ENCODE results near the gene PBLD.

PBLD gene

DNA sequence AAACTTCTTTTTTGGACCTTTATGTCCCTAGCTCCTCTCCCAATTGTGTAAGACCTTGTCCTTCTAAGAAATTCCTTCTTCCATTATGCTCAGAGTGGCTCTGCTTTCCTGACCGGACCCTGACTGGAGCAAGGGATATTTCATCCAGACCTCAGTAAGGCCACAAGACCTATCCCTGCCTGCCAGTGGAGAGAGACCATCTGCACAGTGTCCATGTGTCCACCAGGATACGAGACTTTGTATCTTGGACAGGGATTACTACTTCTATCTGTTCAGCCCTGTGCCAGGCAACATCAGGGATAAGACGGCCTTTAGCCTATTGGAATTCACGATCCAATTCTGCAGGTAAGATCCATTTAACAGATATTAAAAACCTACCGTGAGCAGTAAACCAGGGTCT lies 93.7 kb downstream of the PBLD start:
- Histone ChIP-seq H3K23ac (ENCODE audit: low read length) (no peak overlapping the region), H3K4me2 (ENCODE audit: low read length) (no peak overlapping the region), H3K4me1 (ENCODE audit: control insufficient read depth, low read depth, low read length) (no peaks in the 10 kb centered on the region), H3K4me3 (ENCODE audit: low read length) (no peak overlapping the region), H3K18ac (ENCODE audit: low read length) (no peak overlapping the region), H2BK5ac (ENCODE audit: low read length) (no peak overlapping the region), H3K9ac (ENCODE audit: low read length) (no peak overlapping the region), H3K36me3 (ENCODE audit: control insufficient read depth, insufficient read depth, low read length) (no peaks in the 10 kb centered on the region), H3K79me1 (ENCODE audit: low read length) (no peaks in the 10 kb centered on the region), H3K4ac (ENCODE audit: low read depth, low read length) (no peak overlapping the region), H3K27me3 (ENCODE audit: insufficient read depth, low read length, poor library complexity) (no peaks in the 10 kb centered on the region), H2AK5ac (ENCODE audit: low read length) (no peak overlapping the region), H3K79me2 (ENCODE audit: control insufficient read depth, insufficient read depth, low read length) (no peaks in the 10 kb centered on the region), H2BK15ac (replicated peaks; ENCODE audit: low read depth) (no peak overlapping the region), H3K27ac (ENCODE audit: low read depth, low read length) (no peak overlapping the region), H4K8ac (ENCODE audit: low read depth, low read length) (no peak overlapping the region), H4K5ac (ENCODE audit: low read length) (no peak overlapping the region), H3K56ac (ENCODE audit: low read length) (no peak overlapping the region), H2BK120ac (ENCODE audit: low read depth, low read length) (no peak overlapping the region)
- no peak for DNase-seq
- WGBS (ENCODE audit: extremely low coverage, insufficient coverage, low lambda C conversion rate): no CpG with 5 or more reads among the region's 5 CpGs

DNA sequence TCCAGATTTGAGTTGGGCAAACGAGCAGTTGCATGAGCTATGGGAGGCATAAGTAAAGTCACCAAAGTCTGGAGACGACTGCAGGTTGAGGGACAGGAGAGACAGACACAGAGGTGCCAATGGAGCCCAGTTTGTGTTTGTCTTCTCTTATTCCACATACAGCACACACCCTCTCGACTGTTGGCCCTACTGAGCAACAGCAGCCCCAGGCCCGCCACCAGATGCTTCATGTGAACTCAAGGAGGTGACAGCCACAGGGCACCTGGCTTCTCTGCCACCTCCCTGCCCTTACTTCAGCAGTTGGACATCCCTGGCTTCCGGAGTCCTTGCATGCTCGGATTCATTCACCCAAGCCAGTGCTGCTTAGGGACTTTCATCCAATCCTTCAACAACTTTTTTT lies 94.4 kb downstream of the PBLD start:
- Histone ChIP-seq H4K5ac (ENCODE audit: low read length) (no peak overlapping the region), H3K4me3 (ENCODE audit: low read length) (no peak overlapping the region), H3K27ac (ENCODE audit: low read depth, low read length) (no peak overlapping the region), H3K18ac (ENCODE audit: low read length) (no peak overlapping the region), H3K79me2 (ENCODE audit: control insufficient read depth, insufficient read depth, low read length) (no peaks in the 10 kb centered on the region), H3K36me3 (ENCODE audit: control insufficient read depth, insufficient read depth, low read length) (no peaks in the 10 kb centered on the region), H2AK5ac (ENCODE audit: low read length) (no peak overlapping the region), H2BK15ac (replicated peaks; ENCODE audit: low read depth) (no peak overlapping the region), H3K9ac (ENCODE audit: low read length) (no peak overlapping the region), H3K27me3 (ENCODE audit: insufficient read depth, low read length, poor library complexity) (no peaks in the 10 kb centered on the region), H3K4ac (ENCODE audit: low read depth, low read length) (no peak overlapping the region), H3K4me1 (ENCODE audit: control insufficient read depth, low read depth, low read length) (no peaks in the 10 kb centered on the region), H3K79me1 (ENCODE audit: low read length) (no peaks in the 10 kb centered on the region), H3K4me2 (ENCODE audit: low read length) (no peak overlapping the region), H3K23ac (ENCODE audit: low read length) (no peak overlapping the region), H3K56ac (ENCODE audit: low read length) (no peak overlapping the region), H2BK120ac (ENCODE audit: low read depth, low read length) (no peak overlapping the region), H2BK5ac (ENCODE audit: low read length) (no peak overlapping the region), H4K8ac (ENCODE audit: low read depth, low read length) (no peak overlapping the region)
- DNase-seq: no peak
- WGBS (ENCODE audit: extremely low coverage, insufficient coverage, low lambda C conversion rate): no CpG with 5 or more reads among the region's 6 CpGs

DNA sequence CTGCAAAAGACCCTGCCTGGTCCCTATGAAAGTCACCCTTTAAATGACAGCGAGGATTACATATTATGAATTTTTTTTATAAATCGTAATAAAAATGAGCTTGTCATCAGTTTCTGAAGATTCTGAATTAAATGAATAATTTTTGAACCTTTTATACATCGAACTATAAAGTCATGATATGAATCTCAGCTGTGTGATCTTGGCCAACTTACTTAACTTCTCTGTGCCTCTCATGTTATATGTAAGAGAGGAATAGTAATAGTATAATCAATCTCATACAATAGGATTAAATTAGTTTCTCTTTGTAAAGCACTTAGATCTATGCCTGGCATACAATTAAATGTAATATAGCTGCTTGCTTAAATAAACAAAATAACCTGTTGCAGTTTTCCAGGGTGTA lies 95.6 kb downstream of the PBLD start:
- Histone ChIP-seq H3K4me2 (ENCODE audit: low read length) (no peak overlapping the region), H4K5ac (ENCODE audit: low read length) (no peak overlapping the region), H2BK15ac (replicated peaks; ENCODE audit: low read depth) (no peak overlapping the region), H2BK120ac (ENCODE audit: low read depth, low read length) (no peak overlapping the region), H3K9ac (ENCODE audit: low read length) (no peak overlapping the region), H3K27me3 (ENCODE audit: insufficient read depth, low read length, poor library complexity) (peaks cover 2% of the 10 kb centered on the region), H2AK5ac (ENCODE audit: low read length) (no peak overlapping the region), H3K27ac (ENCODE audit: low read depth, low read length) (no peak overlapping the region), H3K36me3 (ENCODE audit: control insufficient read depth, insufficient read depth, low read length) (no peaks in the 10 kb centered on the region), H3K79me1 (ENCODE audit: low read length) (no peaks in the 10 kb centered on the region), H3K4ac (ENCODE audit: low read depth, low read length) (no peak overlapping the region), H4K8ac (ENCODE audit: low read depth, low read length) (no peak overlapping the region), H3K4me3 (ENCODE audit: low read length) (no peak overlapping the region), H3K18ac (ENCODE audit: low read length) (no peak overlapping the region), H3K56ac (ENCODE audit: low read length) (no peak overlapping the region), H3K79me2 (ENCODE audit: control insufficient read depth, insufficient read depth, low read length) (no peaks in the 10 kb centered on the region), H2BK5ac (ENCODE audit: low read length) (no peak overlapping the region), H3K4me1 (ENCODE audit: control insufficient read depth, low read depth, low read length) (no peaks in the 10 kb centered on the region), H3K23ac (ENCODE audit: low read length) (no peak overlapping the region)
- DNase-seq: no peak
- 100% methylated on average over 1 of the region's 3 CpGs for WGBS (ENCODE audit: extremely low coverage, insufficient coverage, low lambda C conversion rate)

DNA sequence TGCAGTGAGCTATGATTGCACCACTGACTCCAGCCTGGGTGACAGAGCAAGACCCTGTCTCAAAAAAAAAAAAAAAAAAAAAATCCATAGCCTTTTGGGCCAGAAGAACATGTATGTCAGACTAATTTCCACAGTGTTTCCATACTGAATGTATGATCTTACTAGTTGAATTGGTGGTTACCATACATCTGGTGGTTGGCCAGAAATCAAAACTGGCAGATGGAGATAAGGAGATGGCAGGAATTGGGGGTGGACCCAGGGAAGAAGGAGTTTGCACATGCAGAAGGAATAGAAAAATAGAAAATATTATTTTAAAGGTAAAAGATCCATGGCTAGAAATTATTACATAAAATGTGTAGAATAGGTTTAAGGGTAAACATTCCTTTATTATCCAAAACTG lies 97.1 kb downstream of the PBLD start:
- Histone ChIP-seq H4K8ac (ENCODE audit: low read depth, low read length) (no peak overlapping the region), H3K9ac (ENCODE audit: low read length) (no peak overlapping the region), H3K4me1 (ENCODE audit: control insufficient read depth, low read depth, low read length) (no peaks in the 10 kb centered on the region), H3K36me3 (ENCODE audit: control insufficient read depth, insufficient read depth, low read length) (no peaks in the 10 kb centered on the region), H3K23ac (ENCODE audit: low read length) (no peak overlapping the region), H3K4ac (ENCODE audit: low read depth, low read length) (no peak overlapping the region), H2BK15ac (replicated peaks; ENCODE audit: low read depth) (no peak overlapping the region), H3K18ac (ENCODE audit: low read length) (no peak overlapping the region), H3K27me3 (ENCODE audit: insufficient read depth, low read length, poor library complexity) (peaks cover 3% of the 10 kb centered on the region), H3K4me3 (ENCODE audit: low read length) (no peak overlapping the region), H3K27ac (ENCODE audit: low read depth, low read length) (no peak overlapping the region), H2AK5ac (ENCODE audit: low read length) (no peak overlapping the region), H4K5ac (ENCODE audit: low read length) (no peak overlapping the region), H3K79me1 (ENCODE audit: low read length) (no peaks in the 10 kb centered on the region), H3K56ac (ENCODE audit: low read length) (no peak overlapping the region), H2BK5ac (ENCODE audit: low read length) (no peak overlapping the region), H2BK120ac (ENCODE audit: low read depth, low read length) (no peak overlapping the region), H3K4me2 (ENCODE audit: low read length) (no peak overlapping the region), H3K79me2 (ENCODE audit: control insufficient read depth, insufficient read depth, low read length) (no peaks in the 10 kb centered on the region)
- no peak for DNase-seq

DNA sequence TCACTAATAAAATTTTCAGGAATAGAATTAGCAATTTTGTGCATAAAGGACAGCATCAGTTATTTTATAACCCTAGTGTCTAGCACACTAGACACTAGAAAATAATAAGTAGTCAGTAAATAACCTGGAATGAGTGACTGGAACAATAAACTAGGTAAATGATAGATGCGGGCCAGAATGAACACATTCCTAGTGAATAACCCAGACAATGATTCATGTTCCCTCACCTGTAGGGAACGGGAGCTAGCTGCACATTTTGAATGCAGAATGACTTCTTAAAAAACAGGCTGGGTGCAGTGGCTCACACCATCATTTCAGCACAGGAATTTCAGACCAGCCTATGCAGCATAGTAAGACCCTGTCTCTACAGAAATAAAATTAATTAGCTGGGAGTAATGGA lies 97.6 kb downstream of the PBLD start:
- Histone ChIP-seq H3K4me1 (ENCODE audit: control insufficient read depth, low read depth, low read length) (no peaks in the 10 kb centered on the region), H3K4me3 (ENCODE audit: low read length) (no peak overlapping the region), H3K4me2 (ENCODE audit: low read length) (no peak overlapping the region), H2AK5ac (ENCODE audit: low read length) (no peak overlapping the region), H3K27ac (ENCODE audit: low read depth, low read length) (no peak overlapping the region), H3K4ac (ENCODE audit: low read depth, low read length) (no peak overlapping the region), H2BK15ac (replicated peaks; ENCODE audit: low read depth) (no peak overlapping the region), H3K18ac (ENCODE audit: low read length) (no peak overlapping the region), H2BK5ac (ENCODE audit: low read length) (no peak overlapping the region), H3K23ac (ENCODE audit: low read length) (no peak overlapping the region), H3K79me2 (ENCODE audit: control insufficient read depth, insufficient read depth, low read length) (no peaks in the 10 kb centered on the region), H3K27me3 (ENCODE audit: insufficient read depth, low read length, poor library complexity) (peaks cover 3% of the 10 kb centered on the region), H4K5ac (ENCODE audit: low read length) (no peak overlapping the region), H2BK120ac (ENCODE audit: low read depth, low read length) (no peak overlapping the region), H3K56ac (ENCODE audit: low read length) (no peak overlapping the region), H3K79me1 (ENCODE audit: low read length) (no peaks in the 10 kb centered on the region), H4K8ac (ENCODE audit: low read depth, low read length) (no peak overlapping the region), H3K36me3 (ENCODE audit: control insufficient read depth, insufficient read depth, low read length) (no peaks in the 10 kb centered on the region), H3K9ac (ENCODE audit: low read length) (no peak overlapping the region)
- no peak for DNase-seq
- WGBS (ENCODE audit: extremely low coverage, insufficient coverage, low lambda C conversion rate): no CpG with 5 or more reads among the region's 2 CpGs

DNA sequence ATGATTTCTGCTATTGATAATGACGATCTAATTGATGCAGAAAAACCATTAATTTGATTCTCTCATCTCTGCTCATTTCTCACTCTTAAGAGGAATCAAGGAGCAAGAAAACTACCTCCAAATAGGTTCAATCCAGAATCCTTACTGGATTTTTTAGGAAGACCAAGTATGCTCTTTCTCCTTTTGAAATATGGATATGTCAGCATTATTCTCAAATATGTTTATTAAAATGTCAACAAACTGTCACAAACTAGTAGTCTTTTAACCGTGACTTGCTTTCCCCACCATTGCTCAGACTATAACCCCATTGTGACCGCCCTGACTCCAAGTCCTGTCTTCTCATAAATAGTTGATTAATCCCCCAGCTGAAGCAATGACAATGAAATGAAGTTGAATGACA lies 99.7 kb downstream of the PBLD start:
- H3K36me3 ChIP-seq (ENCODE audit: control insufficient read depth, insufficient read depth, low read length): no peaks in the 10 kb centered on the region
- H2BK15ac ChIP-seq (replicated peaks; ENCODE audit: low read depth): no peak overlapping the region
- no peak overlapping the region for H2BK5ac ChIP-seq (ENCODE audit: low read length)
- peaks cover 3% of the 10 kb centered on the region for H3K27me3 ChIP-seq (ENCODE audit: insufficient read depth, low read length, poor library complexity)
- no peak overlapping the region for H3K18ac ChIP-seq (ENCODE audit: low read length)
- H4K5ac ChIP-seq (ENCODE audit: low read length): no peak overlapping the region
- H3K79me1 ChIP-seq (ENCODE audit: low read length): no peaks in the 10 kb centered on the region
- H2BK120ac ChIP-seq (ENCODE audit: low read depth, low read length): no peak overlapping the region
- H3K56ac ChIP-seq (ENCODE audit: low read length): no peak overlapping the region
- no peak overlapping the region for H3K23ac ChIP-seq (ENCODE audit: low read length)
- no peaks in the 10 kb centered on the region for H3K4me1 ChIP-seq (ENCODE audit: control insufficient read depth, low read depth, low read length)
- WGBS (ENCODE audit: extremely low coverage, insufficient coverage, low lambda C conversion rate): no CpG with 5 or more reads among the region's 3 CpGs
- H3K4me2 ChIP-seq (ENCODE audit: low read length): no peak overlapping the region
- no peak overlapping the region for H2AK5ac ChIP-seq (ENCODE audit: low read length)
- H3K79me2 ChIP-seq (ENCODE audit: control insufficient read depth, insufficient read depth, low read length): no peaks in the 10 kb centered on the region
- no peak overlapping the region for H4K8ac ChIP-seq (ENCODE audit: low read depth, low read length)
- DNase-seq: no peak
- no peak overlapping the region for H3K4ac ChIP-seq (ENCODE audit: low read depth, low read length)
- no peak overlapping the region for H3K27ac ChIP-seq (ENCODE audit: low read depth, low read length)
- H3K9ac ChIP-seq (ENCODE audit: low read length): no peak overlapping the region
- H3K4me3 ChIP-seq (ENCODE audit: low read length): no peak overlapping the region
